Nephron (organoid): Measurements from ENCODE around the gene ATP9A.
A peak's percentile ranks its signal among the peaks of the same experiment; 100 is the strongest.

Source experiments
- H3K27ac Mint-ChIP-seq, 3 experiments: 2 replicates each; pipeline ENCODE4 v1.8.0; 2020; ENCODE audit warnings: mixed read lengths in 3 of 3, mild to moderate bottlenecking in 2 of 3, moderate library complexity in 1 of 3
- H3K27me3 Mint-ChIP-seq: 2 replicates; pipeline ENCODE4 v1.8.0; 2021; ENCODE audit warnings: low read depth, mild to moderate bottlenecking, moderate library complexity, mixed read lengths
- H3K36me3 Mint-ChIP-seq: 2 replicates; pipeline ENCODE4 v1.8.0; 2020; ENCODE audit warnings: low read depth, mixed read lengths
- H3K4me1 Mint-ChIP-seq: 2 replicates; pipeline ENCODE4 v1.8.0; 2020; ENCODE audit warnings: mixed read lengths
- H3K4me3 Mint-ChIP-seq, 3 experiments: 2 replicates each; pipeline ENCODE4 v1.8.0; 2020; ENCODE audit warnings: mild to moderate bottlenecking in 3 of 3, mixed read lengths in 3 of 3, moderate library complexity in 2 of 3
- H3K9me3 Mint-ChIP-seq: 2 replicates; pipeline ENCODE4 v1.8.0; 2020; ENCODE audit warnings: mixed read lengths
- TF ChIP-seq, protein P1 (sequence below), 3 experiments: fragments of 200-600 bp; sonication (generic); IDR thresholded peaks; one replicate each; pipeline ENCODE4 v1.5.0; 2021; ENCODE audit warnings: antibody characterized with exemption in 3 of 3; ENCODE audit not compliant: unreplicated experiment in 3 of 3

Gene ATP9A

DNA sequence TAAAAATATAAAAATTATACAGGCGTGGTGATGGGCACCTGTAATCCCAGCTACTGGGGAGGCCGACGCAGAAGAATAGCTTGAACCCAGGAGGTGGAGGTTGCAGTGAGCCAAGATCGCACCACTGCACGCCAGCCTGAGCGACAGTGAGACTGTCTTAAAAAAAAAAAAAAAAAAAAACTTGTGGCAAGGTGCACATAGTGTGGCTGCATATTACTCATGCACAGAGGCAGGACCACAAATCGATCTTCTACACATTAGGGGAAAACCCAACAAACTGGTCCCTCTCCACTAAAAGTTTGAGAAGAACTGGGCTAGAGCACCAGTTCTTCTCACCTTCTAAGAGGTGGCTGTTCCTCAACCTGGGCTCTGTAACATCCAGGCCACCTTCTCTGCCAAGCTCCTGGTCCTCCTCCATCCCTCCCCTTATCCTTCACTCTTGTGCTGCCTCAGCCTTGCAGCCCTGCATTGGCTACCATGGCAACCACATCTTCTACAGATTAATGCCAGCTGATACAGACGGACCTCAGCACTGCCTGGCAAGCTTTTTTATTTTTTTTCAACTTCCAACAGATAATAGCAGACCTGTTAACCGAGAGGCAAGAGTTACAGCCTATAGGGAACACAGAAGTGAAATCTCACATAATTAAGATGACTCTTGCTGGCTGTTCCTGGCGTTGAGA is 88.0 kb downstream of the ATP9A start:
- H3K36me3 Mint-ChIP-seq: peaks cover 33% of the 10 kb centered on the region
- H3K4me3 Mint-ChIP-seq: no peak overlapping the region
- H3K27me3 Mint-ChIP-seq: no peaks in the 10 kb centered on the region
- peak overlapping the region in 1 of 3 experiments; percentile 32 for H3K27ac Mint-ChIP-seq
- peaks cover 14% of the 10 kb centered on the region for H3K4me1 Mint-ChIP-seq
- TF ChIP-seq, protein P1, sequence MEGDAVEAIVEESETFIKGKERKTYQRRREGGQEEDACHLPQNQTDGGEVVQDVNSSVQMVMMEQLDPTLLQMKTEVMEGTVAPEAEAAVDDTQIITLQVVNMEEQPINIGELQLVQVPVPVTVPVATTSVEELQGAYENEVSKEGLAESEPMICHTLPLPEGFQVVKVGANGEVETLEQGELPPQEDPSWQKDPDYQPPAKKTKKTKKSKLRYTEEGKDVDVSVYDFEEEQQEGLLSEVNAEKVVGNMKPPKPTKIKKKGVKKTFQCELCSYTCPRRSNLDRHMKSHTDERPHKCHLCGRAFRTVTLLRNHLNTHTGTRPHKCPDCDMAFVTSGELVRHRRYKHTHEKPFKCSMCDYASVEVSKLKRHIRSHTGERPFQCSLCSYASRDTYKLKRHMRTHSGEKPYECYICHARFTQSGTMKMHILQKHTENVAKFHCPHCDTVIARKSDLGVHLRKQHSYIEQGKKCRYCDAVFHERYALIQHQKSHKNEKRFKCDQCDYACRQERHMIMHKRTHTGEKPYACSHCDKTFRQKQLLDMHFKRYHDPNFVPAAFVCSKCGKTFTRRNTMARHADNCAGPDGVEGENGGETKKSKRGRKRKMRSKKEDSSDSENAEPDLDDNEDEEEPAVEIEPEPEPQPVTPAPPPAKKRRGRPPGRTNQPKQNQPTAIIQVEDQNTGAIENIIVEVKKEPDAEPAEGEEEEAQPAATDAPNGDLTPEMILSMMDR (IDR thresholded peaks at IDR 0.05; ENCODE audit: unreplicated experiment in 3 of 3): no peak
- no peaks in the 10 kb centered on the region for H3K9me3 Mint-ChIP-seq

DNA sequence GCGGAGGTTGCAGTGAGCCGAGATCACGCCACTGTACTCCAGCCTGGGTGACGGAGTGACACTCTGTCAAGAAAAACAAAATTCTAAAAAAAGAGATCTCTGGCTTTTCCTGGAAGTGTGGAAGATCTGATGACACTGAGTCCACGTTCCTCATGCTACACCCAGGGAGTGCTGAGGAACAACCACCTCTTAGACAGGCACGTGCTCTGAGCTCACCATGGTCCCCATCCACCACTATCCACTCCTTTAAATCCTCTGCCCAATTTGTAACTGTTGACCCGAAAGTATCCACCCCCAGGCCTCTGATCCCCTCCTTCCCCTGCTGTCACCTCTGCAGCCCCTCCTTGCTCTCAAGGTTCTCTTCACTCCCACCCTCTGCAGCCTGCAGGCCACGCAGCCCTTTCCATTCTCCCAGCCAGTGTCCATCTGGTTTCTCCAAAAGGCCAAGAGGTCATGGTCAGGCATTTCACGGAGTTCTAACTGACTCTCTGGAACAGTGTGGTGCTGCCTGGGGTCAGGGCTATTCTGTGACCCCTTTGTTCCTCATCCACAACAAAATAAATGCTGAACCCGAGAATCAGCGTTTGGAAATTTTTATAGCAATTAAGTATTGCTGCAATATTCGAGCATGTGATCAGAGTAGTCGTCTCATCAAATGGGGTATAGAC is 88.8 kb downstream of the ATP9A start:
- TF ChIP-seq, protein P1 (IDR thresholded peaks at IDR 0.05; ENCODE audit: unreplicated experiment in 3 of 3): no peak
- Mint-ChIP-seq H3K4me3 (no peak overlapping the region), H3K36me3 (peaks cover 33% of the 10 kb centered on the region), H3K27ac (no peak overlapping the region), H3K27me3 (no peaks in the 10 kb centered on the region), H3K9me3 (no peaks in the 10 kb centered on the region), H3K4me1 (peaks cover 14% of the 10 kb centered on the region)

DNA sequence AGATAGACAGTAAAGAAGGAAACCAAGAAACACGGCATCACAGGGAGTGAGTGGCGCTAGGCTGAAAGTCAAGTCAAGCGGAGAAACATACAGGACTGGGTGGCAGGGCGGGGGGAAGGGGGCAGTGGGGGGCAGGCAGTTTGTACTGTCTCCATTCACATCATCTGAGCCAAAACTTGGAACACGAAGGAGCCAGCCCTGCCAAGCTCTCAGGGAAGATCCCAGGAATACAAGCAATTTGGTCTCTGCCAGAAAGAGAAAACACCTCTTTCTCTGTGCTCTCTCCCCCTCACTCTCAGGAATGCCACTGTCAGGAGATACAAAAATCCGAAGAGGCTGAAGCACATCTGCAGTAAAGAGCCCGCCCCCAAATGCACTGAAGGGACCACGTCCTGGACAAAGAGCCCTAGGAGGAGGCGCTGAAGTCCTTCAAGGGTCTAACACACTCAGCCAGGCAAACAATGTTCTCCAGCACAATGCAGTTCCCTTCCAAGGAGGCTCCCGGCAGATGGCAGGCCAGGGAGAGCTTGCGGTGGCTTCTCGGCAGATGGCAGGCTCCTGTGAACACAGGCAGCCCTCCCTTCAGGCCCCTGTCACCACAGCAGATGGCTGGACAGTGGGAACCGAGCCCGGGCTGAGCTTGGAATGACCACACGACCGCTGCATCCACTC is 90.0 kb downstream of the ATP9A start:
- TF ChIP-seq, protein P1 (IDR thresholded peaks at IDR 0.05; ENCODE audit: unreplicated experiment in 3 of 3): peak in 2 of 3 experiments; percentile 25 to 31
- Mint-ChIP-seq H3K27ac (peak overlapping the region; percentile 54 to 81 (median 67)), H3K36me3 (peaks cover 43% of the 10 kb centered on the region), H3K4me1 (peaks cover 14% of the 10 kb centered on the region), H3K27me3 (no peaks in the 10 kb centered on the region), H3K4me3 (no peak overlapping the region), H3K9me3 (no peaks in the 10 kb centered on the region)

DNA sequence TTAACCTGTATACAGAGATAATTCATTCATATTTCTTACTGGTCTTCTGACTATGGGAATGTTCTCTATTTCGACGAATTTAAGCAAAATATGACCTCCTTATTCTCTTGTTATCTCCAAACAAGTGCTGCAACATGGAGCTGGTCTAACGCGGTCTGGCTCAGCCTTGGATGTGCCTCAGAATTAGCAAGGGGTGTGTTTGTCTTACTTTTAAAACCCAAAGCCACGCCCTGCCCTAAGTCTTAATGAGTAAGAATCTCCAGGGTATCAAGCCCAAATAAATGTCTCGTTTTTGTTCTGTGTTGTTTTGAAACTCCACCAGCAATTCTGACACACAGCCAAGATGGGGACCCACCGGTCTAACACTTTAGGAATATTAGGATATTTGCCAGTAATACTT is 99.2 kb downstream of the ATP9A start:
- no peaks in the 10 kb centered on the region for H3K4me1 Mint-ChIP-seq
- H3K36me3 Mint-ChIP-seq: peaks cover 72% of the 10 kb centered on the region
- TF ChIP-seq, protein P1 (IDR thresholded peaks at IDR 0.05; ENCODE audit: unreplicated experiment in 3 of 3): no peak
- H3K4me3 Mint-ChIP-seq: no peak overlapping the region
- no peaks in the 10 kb centered on the region for H3K9me3 Mint-ChIP-seq
- no peak overlapping the region for H3K27ac Mint-ChIP-seq
- H3K27me3 Mint-ChIP-seq: no peaks in the 10 kb centered on the region

DNA sequence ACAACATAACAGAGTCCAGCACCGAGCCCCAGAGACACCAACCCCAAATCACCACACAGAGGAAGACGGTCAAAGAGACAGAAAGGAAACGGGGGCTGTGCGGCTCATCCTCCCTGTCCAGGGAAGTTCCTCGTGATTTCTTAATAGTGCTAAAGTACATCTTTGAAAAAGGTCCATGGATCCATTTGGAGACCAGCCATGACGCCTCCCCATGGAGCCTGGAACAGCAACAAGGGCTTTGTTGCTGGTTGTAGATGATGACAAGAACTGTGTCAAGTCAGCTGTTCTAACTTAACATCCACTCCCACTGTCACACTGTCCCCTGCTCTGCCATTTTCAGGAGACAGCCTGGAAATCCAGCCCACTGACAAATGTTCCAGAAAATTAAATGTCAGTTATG is 99.7 kb downstream of the ATP9A start:
- Mint-ChIP-seq H3K4me1 (no peaks in the 10 kb centered on the region), H3K4me3 (no peak overlapping the region), H3K9me3 (no peaks in the 10 kb centered on the region), H3K36me3 (peaks cover 67% of the 10 kb centered on the region), H3K27me3 (no peaks in the 10 kb centered on the region), H3K27ac (no peak overlapping the region)
- TF ChIP-seq, protein P1 (IDR thresholded peaks at IDR 0.05; ENCODE audit: unreplicated experiment in 3 of 3): no peak
